ENCODE data around the gene OPHN1.
A peak's percentile ranks its signal among the peaks of the same experiment; 100 is the strongest.

Gene OPHN1

DNA sequence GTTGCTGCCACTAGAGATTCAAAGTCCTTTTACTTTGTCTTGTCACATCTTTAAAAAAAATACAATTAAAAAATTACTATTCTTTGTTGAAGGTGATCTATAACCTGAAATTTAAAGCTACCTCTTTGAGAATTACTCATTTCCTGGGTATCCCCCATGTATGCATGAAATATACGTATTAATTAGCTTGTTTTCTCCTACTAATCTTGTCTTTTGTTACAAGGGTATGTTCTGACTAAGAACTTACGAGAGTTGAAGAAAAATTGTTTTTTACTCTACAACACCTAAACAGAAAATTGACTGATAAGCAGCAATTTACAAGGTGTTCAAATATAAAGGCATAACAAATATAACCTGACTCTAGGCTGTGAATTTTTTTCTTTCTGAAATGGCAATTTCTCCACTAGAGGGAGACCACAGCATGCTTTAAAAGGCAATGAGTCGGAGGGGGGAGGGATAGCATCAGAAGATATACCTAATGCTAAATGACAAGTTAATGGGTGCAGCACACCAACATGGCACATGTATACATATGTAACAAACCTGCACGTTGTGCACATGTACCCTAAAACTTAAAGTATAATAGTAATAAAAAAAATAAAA lies 249.6 kb downstream of the OPHN1 start:
- POLR2A ChIA-PET = no interaction called here
- DNase-seq (ENCODE audit: extremely low spot score) = no peak
- TF ChIP-seq, protein P1, sequence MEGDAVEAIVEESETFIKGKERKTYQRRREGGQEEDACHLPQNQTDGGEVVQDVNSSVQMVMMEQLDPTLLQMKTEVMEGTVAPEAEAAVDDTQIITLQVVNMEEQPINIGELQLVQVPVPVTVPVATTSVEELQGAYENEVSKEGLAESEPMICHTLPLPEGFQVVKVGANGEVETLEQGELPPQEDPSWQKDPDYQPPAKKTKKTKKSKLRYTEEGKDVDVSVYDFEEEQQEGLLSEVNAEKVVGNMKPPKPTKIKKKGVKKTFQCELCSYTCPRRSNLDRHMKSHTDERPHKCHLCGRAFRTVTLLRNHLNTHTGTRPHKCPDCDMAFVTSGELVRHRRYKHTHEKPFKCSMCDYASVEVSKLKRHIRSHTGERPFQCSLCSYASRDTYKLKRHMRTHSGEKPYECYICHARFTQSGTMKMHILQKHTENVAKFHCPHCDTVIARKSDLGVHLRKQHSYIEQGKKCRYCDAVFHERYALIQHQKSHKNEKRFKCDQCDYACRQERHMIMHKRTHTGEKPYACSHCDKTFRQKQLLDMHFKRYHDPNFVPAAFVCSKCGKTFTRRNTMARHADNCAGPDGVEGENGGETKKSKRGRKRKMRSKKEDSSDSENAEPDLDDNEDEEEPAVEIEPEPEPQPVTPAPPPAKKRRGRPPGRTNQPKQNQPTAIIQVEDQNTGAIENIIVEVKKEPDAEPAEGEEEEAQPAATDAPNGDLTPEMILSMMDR (IDR thresholded peaks at IDR 0.05; ENCODE audit: control extremely low read depth, extremely low read depth, low read depth, missing control alignments) = peak; percentile 21
- CTCF ChIA-PET = interaction anchor here (1.4 kb wide), 1 partner anchor 13 kb away, joined by 4 read pairs; no protein-coding TSS in a partner anchor

DNA sequence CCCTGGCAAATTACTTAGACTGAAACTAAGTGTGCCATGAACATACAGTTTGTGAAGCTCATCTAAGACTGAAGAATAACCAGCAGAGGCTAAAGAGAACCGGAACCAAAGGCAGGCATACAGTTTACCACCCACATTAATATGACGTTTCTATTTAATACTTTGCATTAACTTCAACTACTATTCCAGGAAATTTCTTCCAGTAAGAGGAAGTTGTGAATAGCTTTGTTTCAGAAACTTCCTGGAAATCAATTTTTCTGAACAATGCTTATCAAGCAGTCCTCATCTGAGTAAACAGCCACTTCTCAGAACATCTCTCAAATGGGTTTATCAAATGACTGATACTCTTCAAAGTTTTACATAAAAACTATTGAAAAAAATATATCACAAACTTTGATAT lies 252.7 kb downstream of the OPHN1 start:
- ChIA-PET POLR2A (no interaction called here), CTCF (no interaction called here)
- TF ChIP-seq, protein P1 (IDR thresholded peaks at IDR 0.05; ENCODE audit: control extremely low read depth, extremely low read depth, low read depth, missing control alignments) = no peak
- no peak for DNase-seq (ENCODE audit: extremely low spot score)

DNA sequence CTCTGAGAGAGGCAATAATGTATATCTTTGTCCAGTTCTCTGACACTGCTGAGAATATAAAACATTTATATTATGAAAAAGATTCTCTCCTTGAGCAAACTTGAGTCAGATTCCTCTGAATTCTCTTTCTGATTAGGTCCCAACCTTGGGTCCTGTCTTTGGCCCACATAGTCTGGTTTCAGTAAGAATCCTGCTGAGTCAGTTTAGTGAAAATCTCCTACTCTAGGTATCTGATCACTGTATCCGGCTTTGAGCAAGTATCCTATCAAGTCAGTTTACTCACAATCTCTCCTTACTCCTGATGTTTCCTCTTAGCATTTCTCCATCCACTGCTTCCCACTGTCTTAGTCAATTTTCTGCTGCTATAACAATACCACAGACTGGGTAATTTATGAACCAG lies 253.9 kb downstream of the OPHN1 start:
- no peak for DNase-seq (ENCODE audit: extremely low spot score)
- TF ChIP-seq, protein P1 (IDR thresholded peaks at IDR 0.05; ENCODE audit: control extremely low read depth, extremely low read depth, low read depth, missing control alignments) = no peak
- ChIA-PET POLR2A (no interaction called here), CTCF (no interaction called here)

DNA sequence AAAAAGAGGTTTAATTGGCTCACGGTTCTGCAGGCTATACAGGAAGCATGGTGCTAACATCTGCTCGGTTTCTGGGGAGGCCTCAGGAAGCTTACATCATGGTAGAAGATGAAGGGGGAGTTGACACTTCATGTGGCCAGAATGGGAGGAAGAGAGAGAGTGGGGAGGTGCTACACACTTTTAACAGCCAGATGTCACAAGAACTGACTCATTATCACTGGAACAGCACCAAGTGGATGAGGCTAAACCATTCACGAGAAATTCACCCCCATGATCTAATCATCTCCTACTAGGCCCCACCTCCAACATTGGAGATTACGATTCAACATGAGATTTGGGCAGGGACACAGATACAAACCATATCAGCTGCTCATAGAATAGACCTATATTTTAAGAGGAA lies 255.8 kb downstream of the OPHN1 start:
- DNase-seq (ENCODE audit: extremely low spot score) = no peak
- TF ChIP-seq, protein P1 (IDR thresholded peaks at IDR 0.05; ENCODE audit: control extremely low read depth, extremely low read depth, low read depth, missing control alignments) = no peak
- POLR2A ChIA-PET = no interaction called here
- CTCF ChIA-PET = no interaction called here

DNA sequence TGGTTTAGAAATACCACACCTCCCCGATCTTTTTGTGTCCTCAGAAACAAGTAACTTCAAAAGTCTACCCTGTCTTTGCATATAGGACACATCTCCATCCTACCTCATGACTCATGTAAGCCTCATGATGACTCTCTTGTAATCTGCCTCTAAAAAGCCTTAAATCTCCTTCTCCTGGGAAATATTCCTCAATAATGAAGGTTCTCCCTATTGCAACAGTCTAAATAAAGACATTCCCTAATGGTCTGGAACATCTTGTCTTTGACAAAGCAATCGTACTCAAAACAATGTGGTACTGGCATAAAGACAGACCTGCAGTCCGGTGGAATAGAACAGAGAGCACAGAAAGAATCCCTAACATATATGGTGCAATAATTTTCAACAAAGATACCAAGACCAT lies 257.7 kb downstream of the OPHN1 start:
- TF ChIP-seq, protein P1 (IDR thresholded peaks at IDR 0.05; ENCODE audit: control extremely low read depth, extremely low read depth, low read depth, missing control alignments) = no peak
- ChIA-PET CTCF (no interaction called here), POLR2A (no interaction called here)
- DNase-seq (ENCODE audit: extremely low spot score) = no peak

DNA sequence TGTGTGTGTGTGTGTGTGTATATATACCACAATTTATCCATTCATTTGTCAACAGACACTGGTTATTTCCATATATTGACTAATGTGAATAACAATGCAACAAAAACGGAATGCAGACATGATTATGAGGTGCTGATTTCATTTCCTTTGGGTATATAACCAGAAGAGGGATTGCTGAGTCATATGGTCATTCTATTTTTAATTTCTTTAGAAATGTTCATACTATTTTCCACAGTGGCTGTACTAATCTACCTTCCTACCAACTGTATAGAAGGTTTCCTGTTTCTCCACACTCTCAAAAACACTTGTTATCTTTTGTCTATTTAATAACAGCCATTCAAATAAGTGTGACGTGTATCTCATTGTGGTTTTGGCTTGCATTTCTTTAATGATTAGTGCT lies 269.9 kb downstream of the OPHN1 start:
- ChIA-PET POLR2A (no interaction called here), CTCF (no interaction called here)
- DNase-seq (ENCODE audit: extremely low spot score) = no peak
- TF ChIP-seq, protein P1 (IDR thresholded peaks at IDR 0.05; ENCODE audit: control extremely low read depth, extremely low read depth, low read depth, missing control alignments) = no peak

DNA sequence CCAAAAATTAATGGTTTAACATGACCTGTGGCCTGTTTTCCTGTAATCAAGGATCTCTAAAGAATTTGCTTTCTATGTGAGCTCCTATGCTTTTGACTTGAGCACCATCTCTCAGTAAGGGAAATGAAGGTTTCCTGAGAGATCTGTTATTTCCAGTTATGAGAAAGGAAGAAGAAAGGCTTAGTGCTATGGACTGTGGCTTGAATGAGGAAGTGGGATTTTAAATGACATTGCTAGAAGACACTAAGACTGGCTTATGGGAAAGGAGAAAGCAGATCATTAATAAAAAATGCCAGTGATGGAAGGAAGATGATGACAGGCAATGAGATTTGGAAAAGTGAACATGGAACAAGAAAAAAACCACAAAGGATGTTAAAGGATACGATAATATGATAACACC lies 285.4 kb downstream of the OPHN1 start:
- CTCF ChIA-PET = no interaction called here

More for the DNA sequence above, 285.4 kb downstream of the OPHN1 start:
- TF ChIP-seq, protein P1 (IDR thresholded peaks at IDR 0.05; ENCODE audit: control extremely low read depth, extremely low read depth, low read depth, missing control alignments) = no peak
- POLR2A ChIA-PET = no interaction called here
- DNase-seq (ENCODE audit: extremely low spot score) = no peak

Measured in GM10248 (cell line).